Sigmoid colon (tissue), 7 donors: Measurements from ENCODE around the gene PXK. TPM values are rescaled to one million over a fixed set of nuclear protein-coding genes. Genes with fewer than 3 reads are reported as not detected.

Experiments used
- DNase-seq: peaks from one replicate; pipeline ENCODE4 v3.0.0-alpha.2; 2019
- H3K27ac ChIP-seq, 4 donors: fragments of 200-600 bp; sonication (generic); one replicate each; pipeline ENCODE4 v1.5.1; 2016 to 2019; ENCODE audit warnings: mild to moderate bottlenecking in 1 of 4
- H3K27me3 ChIP-seq, 3 donors: fragments of 200-600 bp; sonication (generic); one replicate each; pipeline ENCODE4 v1.5.1; 2019; ENCODE audit warnings: mild to moderate bottlenecking in 1 of 3
- H3K36me3 ChIP-seq, 4 donors: fragments of 200-600 bp; sonication (generic); one replicate each; pipeline ENCODE4 v1.5.1; 2016 to 2019
- H3K4me1 ChIP-seq, 4 donors: fragments of 200-600 bp; sonication (generic); one replicate each; pipeline ENCODE4 v1.5.1; 2017 to 2019
- H3K4me3 ChIP-seq, 4 donors: fragments of 200-600 bp; sonication (generic); one replicate each; pipeline ENCODE4 v1.5.1; 2017 to 2019; ENCODE audit warnings: mild to moderate bottlenecking in 2 of 4, moderate library complexity in 1 of 4
- H3K9me3 ChIP-seq, 4 donors: fragments of 200-600 bp in 3 of 4; sonication (generic) in 3 of 4; one replicate each; pipeline versions ENCODE4 v1.5.1 to v1.6.1; 2013 to 2019
- EP300 ChIP-seq, 4 donors: sonication (generic); formaldehyde crosslinking; IDR thresholded peaks; one replicate each; pipeline ENCODE4 v1.6.1; 2017; ENCODE audit warnings: antibody characterized with exemption in 4 of 4
- POLR2A ChIP-seq, 2 donors: fragments of 450-650 bp; IDR thresholded peaks; one replicate each; pipeline ENCODE4 v1.6.1; 2016; ENCODE audit warnings: antibody characterized with exemption in 2 of 2, mild to moderate bottlenecking in 2 of 2, moderate library complexity in 2 of 2
- POLR2AphosphoS5 ChIP-seq, 4 donors: sonication (generic); formaldehyde crosslinking; IDR thresholded peaks; one replicate each; pipeline ENCODE4 v1.6.1; 2017; ENCODE audit warnings: antibody characterized with exemption in 4 of 4
- WGBS, 2 donors: extraction: QIAGEN DNeasy Blood & Tissue Kit; methylation state at CpG; one replicate each; pipeline ENCODE4 v1.1.7; 2013; 5-methylcytosine and 5-hydroxymethylcytosine counted together
- intact Hi-C: fragments of 100-400 bp; cut with DNase I; formaldehyde crosslinking; loops from one replicate; pipeline ENCODE4 v1.15.1; 2023
- polyA plus RNA-seq, 3 donors: library from polyadenylated mRNA; stranded (reverse); fragments of 200-250 nt; gene quantifications; one replicate each; pipeline ENCODE4 v1.2.3, GENCODE V29; 2013
- total RNA-seq, 4 donors: library from RNA; depleted of rRNA; stranded (reverse); fragments of >200 nt; gene quantifications; one replicate each; pipeline ENCODE4 v1.1.0, GENCODE V29; 2016
- TF ChIP-seq, protein P1 (sequence below), 4 experiments: fragments of 450-650 bp in 3 of 4; fragments of 200-600 bp in 1 of 4; IDR thresholded peaks; one replicate each; pipeline ENCODE4 v1.5.1; 2016 to 2019; ENCODE audit warnings: antibody characterized with exemption in 4 of 4, mild to moderate bottlenecking in 3 of 4, moderate library complexity in 2 of 4
- donor health status: healthy with polysubstance abuse.
- donor health status: Bipolar disorder and iron deficiency.
- donor health status: healthy.

PXK gene
- total and polyA plus RNA-seq, 7 donors: 6.9 to 58.7 (median 30.3) TPM

- no peaks in the 10 kb centered on the region for H3K9me3 ChIP-seq
- H3K27me3 ChIP-seq: no peaks in the 10 kb centered on the region
- no peak overlapping the region for H3K4me3 ChIP-seq
- 94 to 95% methylated on average over 10 of the region's 10 CpGs for WGBS, 2 donors
- no peaks in the 10 kb centered on the region for H3K4me1 ChIP-seq
- intact Hi-C loops: no loop called here
- H3K27ac ChIP-seq: no peak overlapping the region
- no peak for DNase-seq
- peaks cover 0 to 18% (median 2%) of the 10 kb centered on the region in 4 donors for H3K36me3 ChIP-seq
- TF ChIP-seq EP300 (IDR thresholded peaks at IDR 0.05) (no peak), POLR2A (IDR thresholded peaks at IDR 0.05) (no peak), POLR2AphosphoS5 (IDR thresholded peaks at IDR 0.05) (no peak)
- TF ChIP-seq, protein P1, sequence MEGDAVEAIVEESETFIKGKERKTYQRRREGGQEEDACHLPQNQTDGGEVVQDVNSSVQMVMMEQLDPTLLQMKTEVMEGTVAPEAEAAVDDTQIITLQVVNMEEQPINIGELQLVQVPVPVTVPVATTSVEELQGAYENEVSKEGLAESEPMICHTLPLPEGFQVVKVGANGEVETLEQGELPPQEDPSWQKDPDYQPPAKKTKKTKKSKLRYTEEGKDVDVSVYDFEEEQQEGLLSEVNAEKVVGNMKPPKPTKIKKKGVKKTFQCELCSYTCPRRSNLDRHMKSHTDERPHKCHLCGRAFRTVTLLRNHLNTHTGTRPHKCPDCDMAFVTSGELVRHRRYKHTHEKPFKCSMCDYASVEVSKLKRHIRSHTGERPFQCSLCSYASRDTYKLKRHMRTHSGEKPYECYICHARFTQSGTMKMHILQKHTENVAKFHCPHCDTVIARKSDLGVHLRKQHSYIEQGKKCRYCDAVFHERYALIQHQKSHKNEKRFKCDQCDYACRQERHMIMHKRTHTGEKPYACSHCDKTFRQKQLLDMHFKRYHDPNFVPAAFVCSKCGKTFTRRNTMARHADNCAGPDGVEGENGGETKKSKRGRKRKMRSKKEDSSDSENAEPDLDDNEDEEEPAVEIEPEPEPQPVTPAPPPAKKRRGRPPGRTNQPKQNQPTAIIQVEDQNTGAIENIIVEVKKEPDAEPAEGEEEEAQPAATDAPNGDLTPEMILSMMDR (IDR thresholded peaks at IDR 0.05): no peak
These were observed 37.7 kb downstream of the PXK start for GRCh38 chr3:58370407-58370806.

- TF ChIP-seq EP300 (IDR thresholded peaks at IDR 0.05): no peak
- TF ChIP-seq, protein P1 (IDR thresholded peaks at IDR 0.05): no peak
- TF ChIP-seq POLR2AphosphoS5 (IDR thresholded peaks at IDR 0.05): no peak
- TF ChIP-seq POLR2A (IDR thresholded peaks at IDR 0.05): no peak
- Histone ChIP-seq H3K4me1 (no peaks in the 10 kb centered on the region), H3K4me3 (no peak overlapping the region), H3K9me3 (no peaks in the 10 kb centered on the region), H3K27ac (no peak overlapping the region), H3K36me3 (peaks cover 0 to 18% (median 2%) of the 10 kb centered on the region in 4 donors), H3K27me3 (no peaks in the 10 kb centered on the region)
- intact Hi-C loops: no loop called here
- DNase-seq: no peak
These were observed 39.1 kb downstream of the PXK start for GRCh38 chr3:58371754-58372153.

DNA sequence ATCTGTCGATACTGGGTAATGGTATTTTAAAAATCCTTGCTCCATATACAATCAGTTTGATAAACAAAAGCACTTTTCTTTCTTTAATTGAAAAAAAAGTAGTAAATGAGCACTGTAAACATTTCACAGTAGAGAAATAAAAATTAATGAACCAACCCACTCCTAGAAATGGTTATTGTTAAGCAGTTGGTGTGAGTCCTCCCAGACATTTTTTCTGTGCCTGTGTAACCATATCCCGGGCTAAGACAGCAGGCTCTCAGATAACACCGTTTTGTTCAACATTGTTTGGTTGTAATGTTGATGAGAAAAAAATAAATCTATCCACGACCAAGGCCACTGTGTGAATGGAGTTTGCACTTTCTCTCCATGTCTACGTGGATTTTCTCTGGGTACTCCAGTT lies 42.6 kb downstream of the PXK start:
- Histone ChIP-seq H3K4me1 (no peaks in the 10 kb centered on the region), H3K9me3 (no peaks in the 10 kb centered on the region), H3K27ac (no peak overlapping the region), H3K27me3 (no peaks in the 10 kb centered on the region), H3K4me3 (no peak overlapping the region), H3K36me3 (peaks cover 0 to 7% (median under 1%) of the 10 kb centered on the region in 4 donors)
- intact Hi-C loops: no loop called here
- no peak for DNase-seq
- TF ChIP-seq POLR2A (IDR thresholded peaks at IDR 0.05) (no peak), EP300 (IDR thresholded peaks at IDR 0.05) (no peak), POLR2AphosphoS5 (IDR thresholded peaks at IDR 0.05) (no peak)
- TF ChIP-seq, protein P1 (IDR thresholded peaks at IDR 0.05): no peak
- 69 to 83% methylated on average over 5 of the region's 5 CpGs for WGBS, 2 donors

- Histone ChIP-seq H3K36me3 (no peaks in the 10 kb centered on the region), H3K4me3 (no peak overlapping the region), H3K27ac (no peak overlapping the region), H3K9me3 (no peaks in the 10 kb centered on the region), H3K4me1 (no peaks in the 10 kb centered on the region), H3K27me3 (no peaks in the 10 kb centered on the region)
- TF ChIP-seq POLR2A (IDR thresholded peaks at IDR 0.05): no peak
- no peak for TF ChIP-seq POLR2AphosphoS5 (IDR thresholded peaks at IDR 0.05)
- WGBS, 2 donors: 91 to 93% methylated on average over 5 of the region's 5 CpGs
- no peak for DNase-seq
- intact Hi-C loops: no loop called here
These were observed 44.5 kb downstream of the PXK start for GRCh38 chr3:58377168-58377567.

- Histone ChIP-seq H3K27me3 (no peaks in the 10 kb centered on the region), H3K36me3 (no peaks in the 10 kb centered on the region), H3K4me1 (no peaks in the 10 kb centered on the region), H3K4me3 (no peak overlapping the region), H3K27ac (no peak overlapping the region), H3K9me3 (no peaks in the 10 kb centered on the region)
- intact Hi-C loops: no loop called here
- no peak for DNase-seq
- 89 to 96% methylated on average over 4 of the region's 4 CpGs for WGBS, 2 donors
- TF ChIP-seq POLR2AphosphoS5 (IDR thresholded peaks at IDR 0.05) (no peak), POLR2A (IDR thresholded peaks at IDR 0.05) (no peak), EP300 (IDR thresholded peaks at IDR 0.05) (no peak)
- TF ChIP-seq, protein P1 (IDR thresholded peaks at IDR 0.05): no peak
These were observed 45.1 kb downstream of the PXK start for GRCh38 chr3:58377750-58378149.
